ENCODE results near the gene EHD4.

The EHD4 gene

DNA sequence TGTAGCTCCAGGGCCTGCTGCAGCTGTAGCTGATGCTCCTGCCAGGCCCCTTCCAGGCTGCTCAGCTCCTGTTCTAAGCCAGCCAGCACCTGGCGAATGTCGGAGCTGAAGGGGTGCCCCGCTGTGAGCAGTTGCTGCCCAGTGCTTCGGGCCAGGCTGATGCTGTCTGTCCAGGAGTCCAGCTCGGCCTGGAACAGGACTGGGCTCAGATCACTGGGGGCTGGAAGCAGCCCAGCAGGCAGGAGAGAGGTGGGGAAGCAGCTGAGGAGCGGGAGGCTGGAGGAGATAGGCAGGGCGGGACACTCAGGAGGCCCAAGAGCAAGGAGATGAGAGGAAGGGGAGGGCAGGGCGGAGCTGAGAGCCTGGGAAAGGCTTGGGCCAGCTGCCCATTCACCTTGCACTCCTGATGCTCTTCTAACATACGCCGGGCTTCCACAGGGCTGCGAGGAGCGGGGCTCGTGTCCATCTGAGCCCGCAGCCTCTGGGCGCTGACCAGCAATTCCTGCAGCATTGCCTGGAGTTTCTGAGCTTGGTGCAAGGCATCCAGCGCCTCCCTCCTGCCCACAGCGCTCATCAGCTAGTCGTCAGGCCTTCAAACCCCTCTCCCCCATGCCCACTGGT lies 110.5 kb downstream of the EHD4 start:
- Histone ChIP-seq H3K27ac (ENCODE audit: extremely low read depth, low read depth, low read length) (no peak overlapping the region), H3K4me1 (ENCODE audit: control insufficient read depth, insufficient read depth, low read length) (peaks cover 2% of the 10 kb centered on the region; the same call in 1 of the 2 replicates), H3K4me3 (ENCODE audit: low read depth, low read length) (no peak overlapping the region), H3K36me3 (ENCODE audit: control insufficient read depth in 2 of 2, insufficient read depth in 1 of 2, low read length in 2 of 2) (no peaks in the 10 kb centered on the region), H3K9me3 (ENCODE audit: control insufficient read depth, insufficient read depth, low read depth, low read length) (no peaks in the 10 kb centered on the region)
- POLR2A ChIA-PET = no interaction called here
- TF ChIP-seq SP7 (tag by site-specific recombination; IDR thresholded peaks at IDR 0.05) = no peak
- no peak for TF ChIP-seq HOXA7 (CRISPR knock-in tag; IDR thresholded peaks at IDR 0.05; ENCODE audit: borderline replicate concordance)
- TF ChIP-seq PRDM6 (tag by site-specific recombination; IDR thresholded peaks at IDR 0.05) = no peak
- TF ChIP-seq, protein P1, sequence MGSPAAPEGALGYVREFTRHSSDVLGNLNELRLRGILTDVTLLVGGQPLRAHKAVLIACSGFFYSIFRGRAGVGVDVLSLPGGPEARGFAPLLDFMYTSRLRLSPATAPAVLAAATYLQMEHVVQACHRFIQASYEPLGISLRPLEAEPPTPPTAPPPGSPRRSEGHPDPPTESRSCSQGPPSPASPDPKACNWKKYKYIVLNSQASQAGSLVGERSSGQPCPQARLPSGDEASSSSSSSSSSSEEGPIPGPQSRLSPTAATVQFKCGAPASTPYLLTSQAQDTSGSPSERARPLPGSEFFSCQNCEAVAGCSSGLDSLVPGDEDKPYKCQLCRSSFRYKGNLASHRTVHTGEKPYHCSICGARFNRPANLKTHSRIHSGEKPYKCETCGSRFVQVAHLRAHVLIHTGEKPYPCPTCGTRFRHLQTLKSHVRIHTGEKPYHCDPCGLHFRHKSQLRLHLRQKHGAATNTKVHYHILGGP (tag by site-specific recombination; IDR thresholded peaks at IDR 0.05) = no peak
- no peak for TF ChIP-seq ZNF639 (tag by site-specific recombination; IDR thresholded peaks at IDR 0.05)
- no peak for TF ChIP-seq ZNF423 (tag by site-specific recombination; IDR thresholded peaks at IDR 0.05)
- no peak for TF ChIP-seq ZNF214 (tag by site-specific recombination; IDR thresholded peaks at IDR 0.05; ENCODE audit: borderline replicate concordance)
- TF ChIP-seq ZNF560 (tag by site-specific recombination; IDR thresholded peaks at IDR 0.05; ENCODE audit: borderline replicate concordance) = no peak
- no peak for TF ChIP-seq ZBTB21 (tag by site-specific recombination; IDR thresholded peaks at IDR 0.05)
- TF ChIP-seq HOXC10 (CRISPR knock-in tag; IDR thresholded peaks at IDR 0.05) = no peak
- no peak for TF ChIP-seq GLI2 (tag by site-specific recombination; IDR thresholded peaks at IDR 0.05; ENCODE audit: borderline replicate concordance, low read depth)
- TF ChIP-seq ZNF658 (tag by site-specific recombination; IDR thresholded peaks at IDR 0.05) = no peak
- TF ChIP-seq SP3 (tag by site-specific recombination; IDR thresholded peaks at IDR 0.05) = no peak
- TF ChIP-seq, protein P2, sequence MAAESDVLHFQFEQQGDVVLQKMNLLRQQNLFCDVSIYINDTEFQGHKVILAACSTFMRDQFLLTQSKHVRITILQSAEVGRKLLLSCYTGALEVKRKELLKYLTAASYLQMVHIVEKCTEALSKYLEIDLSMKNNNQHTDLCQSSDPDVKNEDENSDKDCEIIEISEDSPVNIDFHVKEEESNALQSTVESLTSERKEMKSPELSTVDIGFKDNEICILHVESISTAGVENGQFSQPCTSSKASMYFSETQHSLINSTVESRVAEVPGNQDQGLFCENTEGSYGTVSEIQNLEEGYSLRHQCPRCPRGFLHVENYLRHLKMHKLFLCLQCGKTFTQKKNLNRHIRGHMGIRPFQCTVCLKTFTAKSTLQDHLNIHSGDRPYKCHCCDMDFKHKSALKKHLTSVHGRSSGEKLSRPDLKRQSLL (tag by site-specific recombination; IDR thresholded peaks at IDR 0.05) = no peak
- TF ChIP-seq ZNF24 (tag by site-specific recombination; IDR thresholded peaks at IDR 0.05) = no peak
- no peak for TF ChIP-seq ZBTB48 (tag by site-specific recombination; IDR thresholded peaks at IDR 0.05)
- no peak for TF ChIP-seq ZNF23 (tag by site-specific recombination; IDR thresholded peaks at IDR 0.05; ENCODE audit: borderline replicate concordance)
- no peak for TF ChIP-seq ZNF596 (tag by site-specific recombination; IDR thresholded peaks at IDR 0.05)
- TF ChIP-seq ZSCAN16 (tag by site-specific recombination; IDR thresholded peaks at IDR 0.05) = no peak
- CTCF ChIA-PET = interaction anchor here (0.6 kb wide), 1 partner anchor 255 kb away, joined by 3 read pairs; no protein-coding TSS in a partner anchor

DNA sequence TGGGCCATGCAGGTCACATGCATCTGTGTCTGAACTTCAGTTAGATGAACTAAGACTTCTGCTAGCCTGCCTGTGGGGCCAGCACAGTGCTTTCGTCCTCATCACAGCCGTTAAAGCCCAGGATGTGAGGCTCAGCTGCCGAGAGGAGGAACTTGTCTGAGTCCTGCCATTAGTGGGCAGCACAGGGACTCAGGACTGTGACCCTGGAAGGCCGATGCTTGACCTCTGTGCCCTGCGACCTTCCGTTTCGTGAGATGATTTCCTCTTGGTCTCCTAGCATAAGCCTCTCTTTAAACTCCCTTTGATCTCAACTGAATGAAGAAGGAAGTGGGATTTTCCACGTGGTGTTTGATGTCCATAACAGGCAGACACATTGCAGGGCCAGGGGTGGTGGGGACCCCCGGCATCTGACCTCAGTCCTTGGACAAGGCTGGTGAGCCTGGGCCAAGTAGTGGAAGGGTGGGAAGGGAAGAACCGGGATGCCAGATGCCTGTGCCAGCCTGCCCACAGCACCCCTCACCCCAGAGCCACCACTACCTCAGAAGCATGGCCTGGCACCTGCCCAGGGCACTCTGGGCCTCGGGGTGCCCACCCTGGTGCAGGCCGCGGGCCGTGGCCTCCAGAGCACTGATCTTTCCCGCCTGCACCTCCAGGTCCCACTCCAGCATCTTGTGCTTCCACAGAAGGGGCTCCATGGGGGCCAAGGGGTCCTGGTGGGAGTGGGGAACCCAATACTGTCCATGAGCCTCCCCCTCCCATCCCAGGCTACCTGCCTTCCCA lies 112.1 kb downstream of the EHD4 start:
- Histone ChIP-seq H3K9me3 (ENCODE audit: control insufficient read depth, insufficient read depth, low read depth, low read length) (no peaks in the 10 kb centered on the region), H3K27ac (ENCODE audit: extremely low read depth, low read depth, low read length) (no peak overlapping the region), H3K4me3 (ENCODE audit: low read depth, low read length) (no peak overlapping the region), H3K36me3 (ENCODE audit: control insufficient read depth in 2 of 2, insufficient read depth in 1 of 2, low read length in 2 of 2) (no peaks in the 10 kb centered on the region), H3K4me1 (ENCODE audit: control insufficient read depth, insufficient read depth, low read length) (peaks cover 1% of the 10 kb centered on the region; the same call in 1 of the 2 replicates)
- ChIA-PET CTCF (no interaction called here), POLR2A (no interaction called here)
- TF ChIP-seq IKZF3 (tag by site-specific recombination; IDR thresholded peaks at IDR 0.05) (no peak), ZNF362 (tag by site-specific recombination; IDR thresholded peaks at IDR 0.05) (no peak), ZNF585B (tag by site-specific recombination; IDR thresholded peaks at IDR 0.05) (no peak), ZNF37A (tag by site-specific recombination; IDR thresholded peaks at IDR 0.05) (no peak), ZIC2 (tag by site-specific recombination; IDR thresholded peaks at IDR 0.05) (no peak), SETDB1 (IDR thresholded peaks at IDR 0.05; ENCODE audit: insufficient read length, low read length) (no peak), KLF8 (tag by site-specific recombination; IDR thresholded peaks at IDR 0.05) (no peak), ZNF785 (tag by site-specific recombination; IDR thresholded peaks at IDR 0.05) (no peak)

Measured in HEK293 (cell line).